ENCODE measurements around the gene ELMO3.

- no peak for TF ChIP-seq POLR2A (IDR thresholded peaks at IDR 0.05; ENCODE audit: borderline replicate concordance, extremely low read depth, insufficient read depth, insufficient read length)
- TF ChIP-seq CBX3 (IDR thresholded peaks at IDR 0.05; ENCODE audit: low read depth) = no peak
- TF ChIP-seq CTCF (IDR thresholded peaks at IDR 0.05 in 2 of 3, conservative IDR thresholded peaks at IDR 0.05 in 1 of 3; ENCODE audit: borderline replicate concordance in 1 of 3, insufficient read depth in 1 of 3, low read depth in 2 of 3, low read length in 2 of 3) = peak; percentile 78 to 86 (median 86)
- TF ChIP-seq CEBPB (IDR thresholded peaks at IDR 0.05; ENCODE audit: low read depth) = no peak
These were observed 43.4 kb upstream of the ELMO3 start for GRCh38 chr16:67155295-67156142.

Data from HCT116 (cell line).